Prostate gland (tissue), 2 donors: Measurements from ENCODE around the gene OR1F1.

Source experiments
- CTCF ChIP-seq, 4 experiments: fragments of 200-600 bp in 2 of 4; fragments of 450-650 bp in 2 of 4; sonication (generic) in 2 of 4; IDR thresholded peaks; 1 replicate in 3 of 4; 2 replicates in 1 of 4; pipeline ENCODE4 v1.5.1; 2016 to 2019; ENCODE audit warnings: antibody characterized with exemption in 4 of 4, mild to moderate bottlenecking in 2 of 4, moderate library complexity in 2 of 4
- POLR2AphosphoS5 ChIP-seq: sonication (generic); formaldehyde crosslinking; IDR thresholded peaks from one replicate; pipeline ENCODE4 v1.6.1; 2017; ENCODE audit warnings: antibody characterized with exemption

GRCh38 chr16:3243882-3244281 is 55.9 kb downstream of the OR1F1 start:
- TF ChIP-seq POLR2AphosphoS5 = no peak
- TF ChIP-seq CTCF (IDR thresholded peaks at IDR 0.05) = no peak
